Vagina (tissue), 2 donors: ENCODE results near the gene CCDC85C.

Experiments
- CTCF ChIP-seq, 3 experiments: fragments of 450-650 bp in 2 of 3; fragments of 200-600 bp in 1 of 3; sonication (generic) in 1 of 3; IDR thresholded peaks; one replicate each; pipeline ENCODE4 v1.5.1; 2017 to 2019; ENCODE audit warnings: antibody characterized with exemption in 3 of 3, mild to moderate bottlenecking in 2 of 3, moderate library complexity in 2 of 3
- POLR2AphosphoS5 ChIP-seq, 2 donors: sonication (generic); formaldehyde crosslinking; IDR thresholded peaks; one replicate each; pipeline ENCODE4 v1.9.0; 2017; ENCODE audit warnings: antibody characterized with exemption in 2 of 2, mild to moderate bottlenecking in 2 of 2, low read depth in 1 of 2; ENCODE audit not compliant: insufficient read depth in 1 of 2

- TF ChIP-seq CTCF (IDR thresholded peaks at IDR 0.05), result no peak
- no peak for TF ChIP-seq POLR2AphosphoS5 (IDR thresholded peaks at IDR 0.05; ENCODE audit: insufficient read depth in 1 of 2, low read depth in 1 of 2)
These were observed 60.0 kb downstream of the CCDC85C start for GRCh38 chr14:99543985-99544384.
